H1 (cell line): ENCODE data around the gene HEPACAM. TPM values are rescaled to one million over a fixed set of nuclear protein-coding genes. Genes with fewer than 3 reads are reported as not detected.

Experiments used
- CTCF ChIA-PET: fragments of 300-600 bp; sonication (Branson Sonifier 250); formaldehyde crosslinking; loops from one replicate; lab custom pipeline; 2021; ENCODE audit not compliant: partially characterized antibody; lab: Charles Lee
- POLR2A ChIA-PET: fragments of 300-600 bp; sonication (Branson Sonifier 250); formaldehyde crosslinking; loops from one replicate; lab custom pipeline; 2021; ENCODE audit warnings: inconsistent platforms; ENCODE audit not compliant: partially characterized antibody; lab: Charles Lee
- DNase-seq, 2 experiments: peaks; one replicate each; pipeline versions ENCODE4 v3.0.0 to v3.0.0-alpha.2; 2010 to 2022; ENCODE audit warnings: low spot score in 2 of 2, low read depth in 1 of 2, mixed read lengths in 1 of 2
- FAIRE-seq: peaks from 2 replicates; lab custom pipeline; 2011; peaks lifted over from hg19 to GRCh38; lab: Jason Lieb, UNC
- H2AFZ ChIP-seq: 2 replicates; pipeline ENCODE4 v1.8.1; 2012; ENCODE audit warnings: low read length, inconsistent platforms
- H2AK5ac ChIP-seq: 2 replicates; pipeline ENCODE4 v1.6.1; 2013; ENCODE audit warnings: low read depth, low read length
- H2BK120ac ChIP-seq: replicated peaks from 2 replicates; pipeline ENCODE3; 2013; ENCODE audit warnings: low read depth, low read length, inconsistent platforms
- H2BK12ac ChIP-seq: 2 replicates; pipeline ENCODE4 v1.6.1; 2013; ENCODE audit warnings: low read depth, low read length
- H2BK15ac ChIP-seq: 2 replicates; pipeline ENCODE4 v1.6.1; 2013; ENCODE audit warnings: low read length
- H2BK20ac ChIP-seq: 2 replicates; pipeline ENCODE4 v1.6.1; 2013; ENCODE audit warnings: low read length
- H2BK5ac ChIP-seq: 2 replicates; pipeline ENCODE4 v1.6.1; 2013; ENCODE audit warnings: low read depth, low read length
- H3K14ac ChIP-seq: 2 replicates; pipeline ENCODE4 v1.6.1; 2013; ENCODE audit warnings: inconsistent platforms; ENCODE audit not compliant: insufficient read length
- H3K18ac ChIP-seq: 2 replicates; pipeline ENCODE4 v1.6.1; 2013; ENCODE audit warnings: low read length; ENCODE audit errors: extremely low read depth
- H3K23ac ChIP-seq: 2 replicates; pipeline ENCODE4 v1.6.1; 2013; ENCODE audit warnings: inconsistent platforms; ENCODE audit not compliant: insufficient read length
- H3K23me2 ChIP-seq: 2 replicates; pipeline ENCODE4 v1.6.1; 2013; ENCODE audit warnings: low read depth, low read length
- H3K27ac ChIP-seq: 2 replicates; pipeline ENCODE4 v1.6.1; 2011; ENCODE audit warnings: low read depth, low read length, inconsistent platforms
- H3K27me3 ChIP-seq, 4 experiments: replicated peaks in 1 of 4; 1 replicate in 1 of 4; 2 replicates in 3 of 4; pipeline versions ENCODE4 v1.6.1 to v1.8.1; 2011 to 2013; ENCODE audit warnings: low read length in 3 of 4, mild to moderate bottlenecking in 3 of 4, inconsistent platforms in 2 of 4, mixed read lengths in 2 of 4, moderate library complexity in 1 of 4; ENCODE audit not compliant: control insufficient read depth in 3 of 4, insufficient read depth in 3 of 4; ENCODE audit errors: extremely low read depth in 1 of 4
- H3K36me3 ChIP-seq, 4 experiments: 2 replicates each; pipeline versions ENCODE4 v1.6.1 to v1.8.1; 2011 to 2013; ENCODE audit warnings: mild to moderate bottlenecking in 4 of 4, low read length in 3 of 4, moderate library complexity in 2 of 4, control low read depth in 1 of 4, inconsistent platforms in 1 of 4; ENCODE audit not compliant: insufficient read depth in 4 of 4, control insufficient read depth in 2 of 4
- H3K4ac ChIP-seq: replicated peaks from 2 replicates; pipeline ENCODE3; 2013; ENCODE audit warnings: low read length, low read depth, mixed read lengths, inconsistent platforms; ENCODE audit not compliant: insufficient read length
- H3K4me1 ChIP-seq, 4 experiments: replicated peaks in 1 of 4; 1 replicate in 1 of 4; 2 replicates in 3 of 4; pipeline versions ENCODE4 v1.6.1 to v1.8.1; 2011 to 2013; ENCODE audit warnings: low read length in 3 of 4, inconsistent platforms in 2 of 4, mixed read lengths in 1 of 4; ENCODE audit not compliant: insufficient read depth in 4 of 4, control insufficient read depth in 3 of 4
- H3K4me2 ChIP-seq, 2 experiments: 2 replicates each; pipeline versions ENCODE4 v1.6.1 to v1.8.1; 2011 to 2013; ENCODE audit warnings: low read depth in 2 of 2, low read length in 2 of 2, control low read depth in 1 of 2, inconsistent platforms in 1 of 2, mild to moderate bottlenecking in 1 of 2; ENCODE audit not compliant: insufficient read depth in 1 of 2
- H3K4me3 ChIP-seq, 4 experiments: fragments of 200-600, 300-600 bp in 1 of 4; sonication (generic), shearing (Covaris generic), sonication (Bioruptor Twin) in 1 of 4; 2 replicates each; pipeline versions ENCODE4 v1.5.1 to v1.8.1; 2011 to 2016; ENCODE audit warnings: low read length in 4 of 4, low read depth in 3 of 4, control low read depth in 2 of 4, inconsistent platforms in 2 of 4, mild to moderate bottlenecking in 2 of 4, mixed read lengths in 1 of 4, moderate library complexity in 1 of 4; ENCODE audit not compliant: insufficient read depth in 2 of 4; ENCODE audit errors: extremely low read depth in 1 of 4
- H3K56ac ChIP-seq: replicated peaks from 2 replicates; pipeline ENCODE3; 2013; ENCODE audit warnings: low read depth, mild to moderate bottlenecking, mixed read lengths, low read length, inconsistent platforms; ENCODE audit not compliant: insufficient read length
- H3K79me1 ChIP-seq: 2 replicates; pipeline ENCODE4 v1.6.1; 2013; ENCODE audit warnings: low read depth, low read length, control low read depth
- H3K79me2 ChIP-seq, 2 experiments: 2 replicates each; pipeline versions ENCODE4 v1.6.1 to v1.8.1; 2012 to 2013; ENCODE audit warnings: low read length in 2 of 2, mild to moderate bottlenecking in 2 of 2, inconsistent platforms in 1 of 2; ENCODE audit not compliant: insufficient read depth in 2 of 2, control insufficient read depth in 1 of 2
- H3K9ac ChIP-seq, 4 experiments: replicated peaks in 1 of 4; 1 replicate in 1 of 4; 2 replicates in 3 of 4; pipeline versions ENCODE4 v1.6.1 to v1.8.1; 2011 to 2013; ENCODE audit warnings: low read depth in 3 of 4, low read length in 3 of 4, control low read depth in 2 of 4, mild to moderate bottlenecking in 2 of 4, moderate library complexity in 2 of 4, inconsistent platforms in 1 of 4; ENCODE audit errors: extremely low read depth in 1 of 4
- H3K9me3 ChIP-seq, 2 experiments: 2 replicates each; pipeline versions ENCODE4 v1.6.1 to v1.8.1; 2012 to 2013; ENCODE audit warnings: mild to moderate bottlenecking in 2 of 2, moderate library complexity in 2 of 2, control low read depth in 1 of 2, inconsistent platforms in 1 of 2, low read depth in 1 of 2, low read length in 1 of 2, mixed read lengths in 1 of 2; ENCODE audit not compliant: insufficient read depth in 2 of 2
- H4K20me1 ChIP-seq, 2 experiments: replicated peaks in 1 of 2; 2 replicates each; pipeline versions ENCODE3 to v1.8.1; 2011 to 2013; ENCODE audit warnings: inconsistent platforms in 2 of 2, low read length in 2 of 2, mild to moderate bottlenecking in 1 of 2; ENCODE audit not compliant: insufficient read depth in 2 of 2, control insufficient read depth in 1 of 2
- H4K5ac ChIP-seq: 2 replicates; pipeline ENCODE4 v1.6.1; 2013; ENCODE audit warnings: low read length, low read depth, mixed read lengths, inconsistent platforms; ENCODE audit not compliant: insufficient read length
- H4K8ac ChIP-seq: 2 replicates; pipeline ENCODE4 v1.8.0; 2013; ENCODE audit warnings: mild to moderate bottlenecking, moderate library complexity, low read length, inconsistent platforms; ENCODE audit not compliant: insufficient read depth; ENCODE audit errors: extremely low read depth
- H4K91ac ChIP-seq: replicated peaks from 2 replicates; pipeline ENCODE3; 2013; ENCODE audit warnings: low read length, mixed read lengths, inconsistent platforms; ENCODE audit not compliant: insufficient read length
- CBX5 ChIP-seq: fragments of 300-800, 300-1000 bp; sonication (generic); IDR thresholded peaks from 2 replicates; pipeline ENCODE4 v1.7.1; 2016; ENCODE audit warnings: antibody characterized with exemption, low read length, low read depth
- CEBPB ChIP-seq: IDR thresholded peaks from 2 replicates; pipeline ENCODE4 v1.6.1; 2012; ENCODE audit warnings: low read depth, low read length
- FOSL1 ChIP-seq: IDR thresholded peaks from 2 replicates; pipeline ENCODE4 v1.6.1; 2011; ENCODE audit warnings: mild to moderate bottlenecking, low read depth, low read length, moderate library complexity; ENCODE audit not compliant: insufficient read depth
- GABPA ChIP-seq: IDR thresholded peaks from 2 replicates; pipeline ENCODE4 v1.6.1; 2011; ENCODE audit warnings: mild to moderate bottlenecking, low read length, moderate library complexity, borderline replicate concordance; ENCODE audit not compliant: insufficient read depth
- HDAC6 ChIP-seq: IDR thresholded peaks from one replicate; pipeline ENCODE4 v1.7.1; 2012; ENCODE audit warnings: low read depth, mild to moderate bottlenecking, inconsistent platforms, low read length, moderate library complexity
- MAFK ChIP-seq: IDR thresholded peaks from 2 replicates; pipeline ENCODE4 v1.6.1; 2012; ENCODE audit warnings: low read depth, mild to moderate bottlenecking, improper control_type of control experiment, low read length
- SP1 ChIP-seq: IDR thresholded peaks from 2 replicates; pipeline ENCODE4 v1.6.1; 2011; ENCODE audit warnings: low read depth, low read length
- SUZ12 ChIP-seq: fragments of 200-600 bp; sonication (generic); IDR thresholded peaks from 2 replicates; pipeline ENCODE4 v1.6.1; 2012; ENCODE audit warnings: mild to moderate bottlenecking, inconsistent platforms, low read length, moderate library complexity, mixed read lengths
- TEAD4 ChIP-seq: IDR thresholded peaks from 2 replicates; pipeline ENCODE4 v1.6.1; 2012; ENCODE audit warnings: low read depth, low read length, inconsistent platforms, mixed read lengths
- WGBS, 2 experiments: shearing (Covaris generic) in 1 of 2; methylation state at CpG; one replicate each; pipeline versions ENCODE4 v1.1.6 to v1.1.7; 2013 to 2015; ENCODE audit warnings: low lambda C conversion rate in 2 of 2, mixed read lengths in 2 of 2, inconsistent platforms in 1 of 2, low coverage in 1 of 2, missing lambda C conversion rate in 1 of 2; ENCODE audit not compliant: insufficient replicate concordance in 2 of 2, insufficient coverage in 1 of 2, insufficient read length in 1 of 2; ENCODE audit errors: extremely low coverage in 1 of 2, missing lambda C conversion rate in 1 of 2; 5-methylcytosine and 5-hydroxymethylcytosine counted together
- polyA plus RNA-seq, 7 experiments: library from polyadenylated mRNA; depleted of rRNA in 3 of 7; stranded (reverse) in 5 of 7; unstranded in 2 of 7; fragments of >200 nt in 5 of 7; fragments of 200-250 nt in 2 of 7; gene quantifications; 1 replicate in 5 of 7; 2 replicates in 1 of 7; 4 replicates in 1 of 7; pipeline versions ENCODE4 v1.2.1 to v1.2.3, GENCODE V29; 2011 to 2013; ENCODE audit warnings: missing spikeins in 2 of 7, mixed read lengths in 2 of 7
- total RNA-seq: library from RNA; stranded (reverse); fragmentation: NEBNext Ultra II Directional; extraction: Animal tissue kit (Norgen Biotek cat#: 25700); gene quantifications from 2 replicates; pipeline ENCODE4 v1.2.1, GENCODE V29; 2021
- TF ChIP-seq, protein P1 (sequence below), 3 experiments: IDR thresholded peaks; 1 replicate in 2 of 3; 2 replicates in 1 of 3; pipeline versions ENCODE4 v1.5.1 to v1.6.1; 2011; ENCODE audit warnings: low read length in 3 of 3, mild to moderate bottlenecking in 3 of 3, inconsistent platforms in 2 of 3, low read depth in 1 of 3, moderate library complexity in 1 of 3; ENCODE audit not compliant: insufficient read depth in 1 of 3; ENCODE audit errors: control extremely low read depth in 1 of 3
- TF ChIP-seq, protein P2 (sequence below): IDR thresholded peaks from 2 replicates; pipeline ENCODE4 v1.6.1; 2011; ENCODE audit warnings: low read length, improper control_type of control experiment

Gene HEPACAM
- total and polyA plus RNA-seq, 2 of the 8 experiments (the other 6 are each of a cell fraction or from before 2014, with no cell fraction given), result not detected

DNA sequence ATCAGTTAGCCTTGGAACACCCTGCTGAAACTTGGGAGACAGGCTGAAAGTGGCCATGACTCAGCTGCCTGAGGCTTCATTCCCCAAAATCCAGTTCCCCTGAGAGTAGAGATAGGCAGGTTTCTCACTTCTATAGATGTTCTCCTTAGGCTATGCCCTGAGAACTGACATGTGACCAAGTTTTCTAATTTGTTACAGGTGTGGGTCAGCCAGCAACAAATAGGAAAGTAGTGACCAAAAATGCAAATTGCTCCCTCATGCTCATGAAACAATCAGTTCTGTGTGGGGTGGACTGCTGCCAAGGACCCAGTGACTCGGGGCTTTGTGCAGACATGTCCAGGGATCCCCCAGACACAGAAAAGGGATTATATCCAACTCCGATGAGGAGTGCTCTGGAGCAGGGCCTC lies 10.9 kb upstream of the HEPACAM start:
- no peak overlapping the region for H3K14ac ChIP-seq
- no peak overlapping the region for H3K27ac ChIP-seq
- no peak overlapping the region for H4K8ac ChIP-seq
- H2BK12ac ChIP-seq, result no peak overlapping the region
- H3K27me3 ChIP-seq, result 0 out of 7 replicates have a peak, but pooled peaks cover 0 to 3% (median 0%) of the 10 kb centered on the region in 4 experiments
- H4K91ac ChIP-seq, result no peak overlapping the region
- no peak overlapping the region for H2BK120ac ChIP-seq
- ChIA-PET CTCF (no interaction called here), POLR2A (no interaction called here)
- H2BK5ac ChIP-seq, result no peak overlapping the region
- H3K79me2 ChIP-seq, result no peaks in the 10 kb centered on the region
- no peaks in the 10 kb centered on the region for H3K36me3 ChIP-seq
- no peak overlapping the region for H3K56ac ChIP-seq
- H2AK5ac ChIP-seq, result no peak overlapping the region
- H3K4me2 ChIP-seq, result no peak overlapping the region
- no peak overlapping the region for H2AFZ ChIP-seq
- no peak overlapping the region for H2BK20ac ChIP-seq
- DNase-seq (no peak), FAIRE-seq (no peak)
- no peak overlapping the region for H3K23ac ChIP-seq
- no peaks in the 10 kb centered on the region for H3K79me1 ChIP-seq
- no peaks in the 10 kb centered on the region for H3K9me3 ChIP-seq
- no peak overlapping the region for H3K4me3 ChIP-seq
- no peak overlapping the region for H2BK15ac ChIP-seq
- no peaks in the 10 kb centered on the region for H3K4me1 ChIP-seq
- 83% methylated on average over 2 of the region's 2 CpGs; no CpG with 5 or more reads in 1 of the 2 experiments for WGBS, 2 experiments
- H3K4ac ChIP-seq, result no peak overlapping the region
- H4K20me1 ChIP-seq, result no peaks in the 10 kb centered on the region
- H3K18ac ChIP-seq, result no peak overlapping the region
- H4K5ac ChIP-seq, result no peak overlapping the region
- no peak overlapping the region for H3K9ac ChIP-seq
- peaks cover 2% of the 10 kb centered on the region; the same call in 1 of the 2 replicates for H3K23me2 ChIP-seq
- TF ChIP-seq, protein P1, sequence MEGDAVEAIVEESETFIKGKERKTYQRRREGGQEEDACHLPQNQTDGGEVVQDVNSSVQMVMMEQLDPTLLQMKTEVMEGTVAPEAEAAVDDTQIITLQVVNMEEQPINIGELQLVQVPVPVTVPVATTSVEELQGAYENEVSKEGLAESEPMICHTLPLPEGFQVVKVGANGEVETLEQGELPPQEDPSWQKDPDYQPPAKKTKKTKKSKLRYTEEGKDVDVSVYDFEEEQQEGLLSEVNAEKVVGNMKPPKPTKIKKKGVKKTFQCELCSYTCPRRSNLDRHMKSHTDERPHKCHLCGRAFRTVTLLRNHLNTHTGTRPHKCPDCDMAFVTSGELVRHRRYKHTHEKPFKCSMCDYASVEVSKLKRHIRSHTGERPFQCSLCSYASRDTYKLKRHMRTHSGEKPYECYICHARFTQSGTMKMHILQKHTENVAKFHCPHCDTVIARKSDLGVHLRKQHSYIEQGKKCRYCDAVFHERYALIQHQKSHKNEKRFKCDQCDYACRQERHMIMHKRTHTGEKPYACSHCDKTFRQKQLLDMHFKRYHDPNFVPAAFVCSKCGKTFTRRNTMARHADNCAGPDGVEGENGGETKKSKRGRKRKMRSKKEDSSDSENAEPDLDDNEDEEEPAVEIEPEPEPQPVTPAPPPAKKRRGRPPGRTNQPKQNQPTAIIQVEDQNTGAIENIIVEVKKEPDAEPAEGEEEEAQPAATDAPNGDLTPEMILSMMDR (IDR thresholded peaks at IDR 0.05; ENCODE audit: control extremely low read depth in 1 of 3, insufficient read depth in 1 of 3, low read depth in 1 of 3, low read length in 3 of 3), result no peak
- TF ChIP-seq CBX5 (no peak), MAFK (no peak), CEBPB (no peak), TEAD4 (no peak), GABPA (no peak), HDAC6 (no peak), FOSL1 (no peak), SP1 (no peak), SUZ12 (no peak)
- TF ChIP-seq, protein P2, sequence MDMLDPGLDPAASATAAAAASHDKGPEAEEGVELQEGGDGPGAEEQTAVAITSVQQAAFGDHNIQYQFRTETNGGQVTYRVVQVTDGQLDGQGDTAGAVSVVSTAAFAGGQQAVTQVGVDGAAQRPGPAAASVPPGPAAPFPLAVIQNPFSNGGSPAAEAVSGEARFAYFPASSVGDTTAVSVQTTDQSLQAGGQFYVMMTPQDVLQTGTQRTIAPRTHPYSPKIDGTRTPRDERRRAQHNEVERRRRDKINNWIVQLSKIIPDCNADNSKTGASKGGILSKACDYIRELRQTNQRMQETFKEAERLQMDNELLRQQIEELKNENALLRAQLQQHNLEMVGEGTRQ, result no peak
